ENCODE data around the gene AUTS2. TPM values are rescaled to one million over a fixed set of nuclear protein-coding genes. Genes with fewer than 3 reads are reported as not detected.

AUTS2 gene
- total and polyA plus RNA-seq, 2 experiments from 2014 or later = 32.0 to 91.0 TPM

DNA sequence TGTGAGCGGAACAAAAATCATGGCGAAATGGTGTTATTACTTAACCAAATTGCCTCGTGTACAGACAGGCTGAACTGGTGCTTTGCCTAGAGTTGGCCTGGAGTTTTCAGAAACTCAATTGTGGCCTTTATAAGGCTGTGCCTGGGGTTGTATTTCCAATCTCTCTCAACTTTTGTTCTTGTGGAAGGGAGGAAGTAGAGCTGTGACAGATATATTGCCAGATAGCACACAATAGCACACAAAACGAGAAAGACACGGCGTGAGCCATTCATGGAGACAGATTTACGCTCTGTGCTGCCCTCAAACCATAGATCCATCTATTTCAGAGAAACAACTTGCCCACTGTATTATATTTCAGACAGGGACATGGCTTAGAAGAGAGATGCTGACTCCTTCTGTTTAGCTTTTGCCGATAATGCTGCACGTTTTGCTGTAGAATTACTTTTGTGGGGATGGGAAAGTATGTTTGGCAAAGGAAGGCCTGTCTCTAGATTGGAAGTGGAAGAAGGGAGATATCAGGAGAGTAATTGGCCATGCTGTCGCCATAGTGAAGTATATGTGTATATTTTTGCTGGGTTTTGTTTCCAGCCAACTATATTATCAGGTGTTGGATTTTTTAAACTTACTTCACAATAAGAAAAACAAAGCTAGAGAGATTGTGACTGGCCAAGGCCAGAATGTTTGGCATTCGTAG, 80.4 kb downstream of the AUTS2 start:
- Histone ChIP-seq H3K4me3 (no peak overlapping the region), H3K27me3 (ENCODE audit: insufficient read depth) (no peaks in the 10 kb centered on the region), H4K20me1 (replicated peaks; ENCODE audit: insufficient read depth) (no peaks in the 10 kb centered on the region), H3K9me2 (ENCODE audit: insufficient read depth) (peaks cover 2% of the 10 kb centered on the region), H3K4me1 (ENCODE audit: insufficient read depth) (peaks cover 25% of the 10 kb centered on the region), H3K36me3 (ENCODE audit: insufficient read depth) (no peaks in the 10 kb centered on the region), H2AFZ (no peak overlapping the region), H3F3A (replicated peaks; ENCODE audit: low read depth) (no peaks in the 10 kb centered on the region), H3K27ac (ENCODE audit: low read depth) (no peak overlapping the region; the same call in 1 of the 2 replicates), H3K4me2 (no peak overlapping the region), H3K79me2 (replicated peaks; ENCODE audit: insufficient read depth) (no peaks in the 10 kb centered on the region)
- Mint-ChIP-seq H3K27ac (no peak overlapping the region), H3K27me3 (ENCODE audit: insufficient read depth, low read depth, poor library complexity) (no peaks in the 10 kb centered on the region), H3K36me3 (ENCODE audit: low read depth) (no peaks in the 10 kb centered on the region), H3K9me3 (no peaks in the 10 kb centered on the region), H3K4me3 (no peak overlapping the region), H3K4me1 (peaks cover 36% of the 10 kb centered on the region)
- no peak for ATAC-seq
- TF ChIP-seq, protein P1, sequence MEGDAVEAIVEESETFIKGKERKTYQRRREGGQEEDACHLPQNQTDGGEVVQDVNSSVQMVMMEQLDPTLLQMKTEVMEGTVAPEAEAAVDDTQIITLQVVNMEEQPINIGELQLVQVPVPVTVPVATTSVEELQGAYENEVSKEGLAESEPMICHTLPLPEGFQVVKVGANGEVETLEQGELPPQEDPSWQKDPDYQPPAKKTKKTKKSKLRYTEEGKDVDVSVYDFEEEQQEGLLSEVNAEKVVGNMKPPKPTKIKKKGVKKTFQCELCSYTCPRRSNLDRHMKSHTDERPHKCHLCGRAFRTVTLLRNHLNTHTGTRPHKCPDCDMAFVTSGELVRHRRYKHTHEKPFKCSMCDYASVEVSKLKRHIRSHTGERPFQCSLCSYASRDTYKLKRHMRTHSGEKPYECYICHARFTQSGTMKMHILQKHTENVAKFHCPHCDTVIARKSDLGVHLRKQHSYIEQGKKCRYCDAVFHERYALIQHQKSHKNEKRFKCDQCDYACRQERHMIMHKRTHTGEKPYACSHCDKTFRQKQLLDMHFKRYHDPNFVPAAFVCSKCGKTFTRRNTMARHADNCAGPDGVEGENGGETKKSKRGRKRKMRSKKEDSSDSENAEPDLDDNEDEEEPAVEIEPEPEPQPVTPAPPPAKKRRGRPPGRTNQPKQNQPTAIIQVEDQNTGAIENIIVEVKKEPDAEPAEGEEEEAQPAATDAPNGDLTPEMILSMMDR (conservative IDR thresholded peaks at IDR 0.05; ENCODE audit: low read depth in 2 of 2) = no peak
- DNase-seq (ENCODE audit: low spot score) = no peak

DNA sequence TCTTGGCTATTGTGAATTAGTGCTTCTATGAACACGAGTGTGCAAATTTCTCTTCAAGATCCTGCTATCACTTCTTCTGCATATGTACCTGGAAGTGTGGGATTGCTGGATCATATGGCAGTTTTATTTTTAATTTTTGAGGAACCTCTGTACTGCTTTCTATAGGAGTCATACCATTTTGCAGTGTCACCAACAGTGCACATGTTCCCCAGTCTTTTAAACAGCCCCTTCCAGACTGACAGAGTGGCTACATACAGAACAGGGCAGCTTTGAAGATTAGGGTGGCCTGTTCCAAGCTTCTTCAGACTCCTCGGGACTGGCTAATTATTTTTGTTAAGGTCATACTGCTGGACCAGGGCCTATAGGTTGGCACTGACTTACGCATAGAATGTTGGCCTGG, 82.9 kb downstream of the AUTS2 start:
- Mint-ChIP-seq H3K4me3 (no peak overlapping the region), H3K4me1 (peaks cover 49% of the 10 kb centered on the region), H3K27ac (no peak overlapping the region), H3K9me3 (no peaks in the 10 kb centered on the region), H3K27me3 (ENCODE audit: insufficient read depth, low read depth, poor library complexity) (peaks cover 2% of the 10 kb centered on the region), H3K36me3 (ENCODE audit: low read depth) (no peaks in the 10 kb centered on the region)
- H3K79me2 ChIP-seq (replicated peaks; ENCODE audit: insufficient read depth) = no peaks in the 10 kb centered on the region
- no peaks in the 10 kb centered on the region for H3K36me3 ChIP-seq (ENCODE audit: insufficient read depth)
- H3K4me1 ChIP-seq (ENCODE audit: insufficient read depth) = peaks cover 21% of the 10 kb centered on the region
- DNase-seq (ENCODE audit: low spot score) (no peak), ATAC-seq (no peak)
- H3K4me3 ChIP-seq = no peak overlapping the region
- H2AFZ ChIP-seq = no peak overlapping the region
- no peaks in the 10 kb centered on the region for H3F3A ChIP-seq (replicated peaks; ENCODE audit: low read depth)
- no peaks in the 10 kb centered on the region for H4K20me1 ChIP-seq (replicated peaks; ENCODE audit: insufficient read depth)
- H3K9me2 ChIP-seq (ENCODE audit: insufficient read depth) = peaks cover 5% of the 10 kb centered on the region
- H3K27me3 ChIP-seq (ENCODE audit: insufficient read depth) = no peaks in the 10 kb centered on the region
- no peak overlapping the region for H3K27ac ChIP-seq (ENCODE audit: low read depth)
- H3K4me2 ChIP-seq = no peak overlapping the region
- TF ChIP-seq CREB1 (CRISPR knock-in tag; IDR thresholded peaks at IDR 0.05; ENCODE audit: low read depth) = no peak
- TF ChIP-seq POLR2AphosphoS5 (IDR thresholded peaks at IDR 0.05; ENCODE audit: low read depth) = no peak
- no peak for TF ChIP-seq ZNF114 (CRISPR knock-in tag; IDR thresholded peaks at IDR 0.05)
- TF ChIP-seq, protein P2, sequence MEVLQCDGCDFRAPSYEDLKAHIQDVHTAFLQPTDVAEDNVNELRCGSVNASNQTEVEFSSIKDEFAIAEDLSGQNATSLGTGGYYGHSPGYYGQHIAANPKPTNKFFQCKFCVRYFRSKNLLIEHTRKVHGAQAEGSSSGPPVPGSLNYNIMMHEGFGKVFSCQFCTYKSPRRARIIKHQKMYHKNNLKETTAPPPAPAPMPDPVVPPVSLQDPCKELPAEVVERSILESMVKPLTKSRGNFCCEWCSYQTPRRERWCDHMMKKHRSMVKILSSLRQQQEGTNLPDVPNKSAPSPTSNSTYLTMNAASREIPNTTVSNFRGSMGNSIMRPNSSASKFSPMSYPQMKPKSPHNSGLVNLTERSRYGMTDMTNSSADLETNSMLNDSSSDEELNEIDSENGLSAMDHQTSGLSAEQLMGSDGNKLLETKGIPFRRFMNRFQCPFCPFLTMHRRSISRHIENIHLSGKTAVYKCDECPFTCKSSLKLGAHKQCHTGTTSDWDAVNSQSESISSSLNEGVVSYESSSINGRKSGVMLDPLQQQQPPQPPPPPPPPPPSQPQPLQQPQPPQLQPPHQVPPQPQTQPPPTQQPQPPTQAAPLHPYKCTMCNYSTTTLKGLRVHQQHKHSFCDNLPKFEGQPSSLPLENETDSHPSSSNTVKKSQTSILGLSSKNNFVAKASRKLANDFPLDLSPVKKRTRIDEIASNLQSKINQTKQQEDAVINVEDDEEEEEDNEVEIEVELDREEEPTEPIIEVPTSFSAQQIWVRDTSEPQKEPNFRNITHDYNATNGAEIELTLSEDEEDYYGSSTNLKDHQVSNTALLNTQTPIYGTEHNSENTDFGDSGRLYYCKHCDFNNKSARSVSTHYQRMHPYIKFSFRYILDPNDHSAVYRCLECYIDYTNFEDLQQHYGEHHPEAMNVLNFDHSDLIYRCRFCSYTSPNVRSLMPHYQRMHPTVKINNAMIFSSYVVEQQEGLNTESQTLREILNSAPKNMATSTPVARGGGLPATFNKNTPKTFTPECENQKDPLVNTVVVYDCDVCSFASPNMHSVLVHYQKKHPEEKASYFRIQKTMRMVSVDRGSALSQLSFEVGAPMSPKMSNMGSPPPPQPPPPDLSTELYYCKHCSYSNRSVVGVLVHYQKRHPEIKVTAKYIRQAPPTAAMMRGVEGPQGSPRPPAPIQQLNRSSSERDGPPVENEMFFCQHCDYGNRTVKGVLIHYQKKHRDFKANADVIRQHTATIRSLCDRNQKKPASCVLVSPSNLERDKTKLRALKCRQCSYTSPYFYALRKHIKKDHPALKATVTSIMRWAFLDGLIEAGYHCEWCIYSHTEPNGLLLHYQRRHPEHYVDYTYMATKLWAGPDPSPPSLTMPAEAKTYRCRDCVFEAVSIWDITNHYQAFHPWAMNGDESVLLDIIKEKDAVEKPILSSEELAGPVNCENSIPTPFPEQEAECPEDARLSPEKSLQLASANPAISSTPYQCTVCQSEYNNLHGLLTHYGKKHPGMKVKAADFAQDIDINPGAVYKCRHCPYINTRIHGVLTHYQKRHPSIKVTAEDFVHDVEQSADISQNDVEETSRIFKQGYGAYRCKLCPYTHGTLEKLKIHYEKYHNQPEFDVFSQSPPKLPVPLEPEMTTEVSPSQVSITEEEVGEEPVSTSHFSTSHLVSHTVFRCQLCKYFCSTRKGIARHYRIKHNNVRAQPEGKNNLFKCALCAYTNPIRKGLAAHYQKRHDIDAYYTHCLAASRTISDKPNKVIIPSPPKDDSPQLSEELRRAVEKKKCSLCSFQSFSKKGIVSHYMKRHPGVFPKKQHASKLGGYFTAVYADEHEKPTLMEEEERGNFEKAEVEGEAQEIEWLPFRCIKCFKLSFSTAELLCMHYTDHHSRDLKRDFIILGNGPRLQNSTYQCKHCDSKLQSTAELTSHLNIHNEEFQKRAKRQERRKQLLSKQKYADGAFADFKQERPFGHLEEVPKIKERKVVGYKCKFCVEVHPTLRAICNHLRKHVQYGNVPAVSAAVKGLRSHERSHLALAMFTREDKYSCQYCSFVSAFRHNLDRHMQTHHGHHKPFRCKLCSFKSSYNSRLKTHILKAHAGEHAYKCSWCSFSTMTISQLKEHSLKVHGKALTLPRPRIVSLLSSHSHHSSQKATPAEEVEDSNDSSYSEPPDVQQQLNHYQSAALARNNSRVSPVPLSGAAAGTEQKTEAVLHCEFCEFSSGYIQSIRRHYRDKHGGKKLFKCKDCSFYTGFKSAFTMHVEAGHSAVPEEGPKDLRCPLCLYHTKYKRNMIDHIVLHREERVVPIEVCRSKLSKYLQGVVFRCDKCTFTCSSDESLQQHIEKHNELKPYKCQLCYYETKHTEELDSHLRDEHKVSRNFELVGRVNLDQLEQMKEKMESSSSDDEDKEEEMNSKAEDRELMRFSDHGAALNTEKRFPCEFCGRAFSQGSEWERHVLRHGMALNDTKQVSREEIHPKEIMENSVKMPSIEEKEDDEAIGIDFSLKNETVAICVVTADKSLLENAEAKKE (CRISPR knock-in tag; IDR thresholded peaks at IDR 0.05) = no peak
- TF ChIP-seq, protein P1 (conservative IDR thresholded peaks at IDR 0.05; ENCODE audit: low read depth in 2 of 2) = no peak
- no peak for TF ChIP-seq JUNB (IDR thresholded peaks at IDR 0.05; ENCODE audit: unreplicated experiment)
- TF ChIP-seq, protein P3, sequence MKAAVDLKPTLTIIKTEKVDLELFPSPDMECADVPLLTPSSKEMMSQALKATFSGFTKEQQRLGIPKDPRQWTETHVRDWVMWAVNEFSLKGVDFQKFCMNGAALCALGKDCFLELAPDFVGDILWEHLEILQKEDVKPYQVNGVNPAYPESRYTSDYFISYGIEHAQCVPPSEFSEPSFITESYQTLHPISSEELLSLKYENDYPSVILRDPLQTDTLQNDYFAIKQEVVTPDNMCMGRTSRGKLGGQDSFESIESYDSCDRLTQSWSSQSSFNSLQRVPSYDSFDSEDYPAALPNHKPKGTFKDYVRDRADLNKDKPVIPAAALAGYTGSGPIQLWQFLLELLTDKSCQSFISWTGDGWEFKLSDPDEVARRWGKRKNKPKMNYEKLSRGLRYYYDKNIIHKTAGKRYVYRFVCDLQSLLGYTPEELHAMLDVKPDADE (IDR thresholded peaks at IDR 0.05) = no peak
- TF ChIP-seq EZH2 (IDR thresholded peaks at IDR 0.05; ENCODE audit: low read depth, unreplicated experiment) = no peak
- TF ChIP-seq ZNF331 (CRISPR knock-in tag; IDR thresholded peaks at IDR 0.05; ENCODE audit: low read depth) = no peak
- no peak for TF ChIP-seq NANOG (IDR thresholded peaks at IDR 0.05; ENCODE audit: borderline replicate concordance)

Data from GM23338 (cell line).